ENCODE measurements around the gene HOXC4.
"Not testable (repeated sequence)": the region's sequence is repeated elsewhere in the genome, so short reads cannot be mapped to it uniquely, and the experiment has no call there.

HOXC4 gene

GRCh38 chr12:54100588-54100987 lies 47.0 kb downstream of the HOXC4 start:
- DNase-seq = not testable (repeated sequence)

DNA sequence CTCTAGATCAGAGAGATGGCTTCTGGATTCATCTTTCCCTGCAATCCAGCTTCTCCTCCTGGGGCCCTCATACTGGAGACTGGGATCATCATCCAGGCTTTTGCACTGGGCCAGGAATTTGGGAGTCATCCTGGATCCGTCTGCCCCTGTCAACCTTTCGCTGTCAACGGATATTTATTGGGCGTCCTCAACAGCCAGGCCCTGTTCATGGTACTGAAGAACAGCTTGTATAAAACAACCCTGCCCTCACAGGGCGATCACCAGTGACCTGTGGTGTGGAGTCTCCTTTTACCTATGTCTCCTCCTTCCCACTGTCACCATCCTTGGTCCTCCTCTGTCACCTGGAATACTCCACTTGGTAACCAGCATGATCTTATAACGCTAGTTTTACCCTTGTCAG lies 48.6 kb downstream of the HOXC4 start:
- not testable (repeated sequence) for DNase-seq

- DNase-seq = not testable (repeated sequence)
Observed at GRCh38 chr12:54103827-54104226, 50.2 kb downstream of the HOXC4 start.

Measured in NCI-H524 (cell line).